Astrocyte of the cerebellum (primary cell): ENCODE results near the gene PEAK1.

Experiments used
- DNase-seq: peaks from one replicate; pipeline ENCODE4 v3.0.0-alpha.2; 2011; ENCODE audit warnings: low read depth
- H3K4me3 ChIP-seq: 2 replicates; pipeline ENCODE4 v1.5.1; 2011; ENCODE audit warnings: mild to moderate bottlenecking, low read depth, low read length, moderate library complexity
- CTCF ChIP-seq: IDR thresholded peaks from 2 replicates; pipeline ENCODE4 v1.5.1; 2012; ENCODE audit warnings: low read length, low read depth, moderate library complexity, mild to moderate bottlenecking; ENCODE audit errors: missing control alignments
- in situ Hi-C: cut with HindIII; loops from 2 replicates; pipeline ENCODE4 v1.10.0; 2017; ENCODE audit warnings: low sequenced_read_pairs

PEAK1 gene

GRCh38 chr15:77173487-77173886, 246.4 kb downstream of the PEAK1 start:
- TF ChIP-seq CTCF: no peak
- H3K4me3 ChIP-seq: no peak overlapping the region
- no peak for DNase-seq
- in situ Hi-C loops: loop anchor here (5.0 kb wide), 1 partner anchor 36 kb away; no protein-coding TSS in a partner anchor

GRCh38 chr15:77171221-77171967, 248.5 kb downstream of the PEAK1 start:
- in situ Hi-C loops: loop anchor here (5.0 kb wide), 1 partner anchor 34 kb away; no protein-coding TSS in a partner anchor
- no peak overlapping the region for H3K4me3 ChIP-seq
- no peak for TF ChIP-seq CTCF
- DNase-seq: no peak

GRCh38 chr15:77168616-77169015, 251.3 kb downstream of the PEAK1 start:
- peak; percentile 84 for DNase-seq
- in situ Hi-C loops: no loop called here
- no peak for TF ChIP-seq CTCF

GRCh38 chr15:77168141-77168540, 251.8 kb downstream of the PEAK1 start:
- in situ Hi-C loops: no loop called here
- H3K4me3 ChIP-seq: no peak overlapping the region
- DNase-seq: peak; percentile 50
- TF ChIP-seq CTCF: no peak

More at GRCh38 chr15:77168616-77169015, 251.3 kb downstream of the PEAK1 start:
- no peak overlapping the region for H3K4me3 ChIP-seq

- no peak for DNase-seq
- in situ Hi-C loops: no loop called here
- no peak for TF ChIP-seq CTCF
These were observed 252.5 kb downstream of the PEAK1 start for GRCh38 chr15:77167406-77167805.

GRCh38 chr15:77163781-77164384, 256.0 kb downstream of the PEAK1 start:
- in situ Hi-C loops: no loop called here
- no peak for DNase-seq
- TF ChIP-seq CTCF: no peak
- H3K4me3 ChIP-seq: no peak overlapping the region

More at GRCh38 chr15:77167406-77167805, 252.5 kb downstream of the PEAK1 start:
- no peak overlapping the region for H3K4me3 ChIP-seq
